ENCODE results near the gene MED25. TPM values are rescaled to one million over a fixed set of nuclear protein-coding genes. Genes with fewer than 3 reads are reported as not detected.

Gene MED25
- total and polyA plus RNA-seq, 3 experiments from 2014 or later = 23.7 to 47.2 (median 42.3) TPM

- Mint-ChIP-seq H3K9me3 (no peaks in the 10 kb centered on the region), H3K4me1 (peaks cover 13 to 23% (median 14%) of the 10 kb centered on the region in 3 donors), H3K27ac (peak overlapping the region in 7 of 8 donors; percentile 39 to 92 (median 60)), H3K36me3 (peaks cover 2 to 33% (median 5%) of the 10 kb centered on the region in 3 donors), H3K4me3 (peak overlapping the region in 2 of 7 donors; percentile 28 to 65), H3K27me3 (no peaks in the 10 kb centered on the region)
- Histone ChIP-seq H3K9me3 (ENCODE audit: low read length) (no peaks in the 10 kb centered on the region), H3K27me3 (ENCODE audit: insufficient read depth, low read length, poor library complexity, severe bottlenecking) (no peaks in the 10 kb centered on the region), H3K4me3 (ENCODE audit: low read length) (no peak overlapping the region), H3K4me1 (ENCODE audit: insufficient read depth, low read length) (peaks cover 10% of the 10 kb centered on the region), H3K36me3 (ENCODE audit: insufficient read depth, low read length) (peaks cover 9% of the 10 kb centered on the region), H3K27ac (ENCODE audit: low read depth, low read length) (no peak overlapping the region)
- no peak for DNase-seq
- CTCF ChIA-PET = interaction anchor here (1.3 kb wide), 1 partner anchor 11 kb away, joined by 3 read pairs; the partner anchor contains the start of gene MED25
- POLR2A ChIA-PET = no interaction called here
Measured at GRCh38 chr19:49807058-49807903, 10.8 kb upstream of the MED25 start.

GRCh38 chr19:49807904-49808675 is 10.0 kb upstream of the MED25 start:
- Histone ChIP-seq H3K9me3 (ENCODE audit: low read length) (no peaks in the 10 kb centered on the region), H3K27me3 (ENCODE audit: insufficient read depth, low read length, poor library complexity, severe bottlenecking) (no peaks in the 10 kb centered on the region), H3K4me3 (ENCODE audit: low read length) (no peak overlapping the region), H3K27ac (ENCODE audit: low read depth, low read length) (peak overlapping the region; percentile 51), H3K4me1 (ENCODE audit: insufficient read depth, low read length) (peaks cover 18% of the 10 kb centered on the region), H3K36me3 (ENCODE audit: insufficient read depth, low read length) (peaks cover 5% of the 10 kb centered on the region)
- CTCF ChIA-PET = interaction anchor here (1.3 kb wide), 1 partner anchor 10 kb away, joined by 3 read pairs; the partner anchor contains the start of gene MED25
- H3K27me3 Mint-ChIP-seq = no peaks in the 10 kb centered on the region
- no peaks in the 10 kb centered on the region for H3K9me3 Mint-ChIP-seq
- H3K27ac Mint-ChIP-seq = peak overlapping the region; percentile 7 to 93 (median 64)
- no peak for DNase-seq
- POLR2A ChIA-PET = interaction anchor here (0.6 kb wide), 1 partner anchor 40 kb away, joined by 3 read pairs; no protein-coding TSS in a partner anchor
- peak overlapping the region in 5 of 7 donors; percentile 42 to 90 (median 68) for H3K4me3 Mint-ChIP-seq
- peaks cover 2 to 27% (median 5%) of the 10 kb centered on the region in 3 donors for H3K36me3 Mint-ChIP-seq
- peaks cover 21 to 32% (median 23%) of the 10 kb centered on the region in 3 donors for H3K4me1 Mint-ChIP-seq

- Histone ChIP-seq H3K27me3 (ENCODE audit: insufficient read depth, low read length, poor library complexity, severe bottlenecking) (no peaks in the 10 kb centered on the region), H3K36me3 (ENCODE audit: insufficient read depth, low read length) (no peaks in the 10 kb centered on the region), H3K4me3 (ENCODE audit: low read length) (peak overlapping the region; percentile 62), H3K4me1 (ENCODE audit: insufficient read depth, low read length) (peaks cover 21% of the 10 kb centered on the region), H3K27ac (ENCODE audit: low read depth, low read length) (peak overlapping the region; percentile 51), H3K9me3 (ENCODE audit: low read length) (no peaks in the 10 kb centered on the region)
- Mint-ChIP-seq H3K36me3 (peaks cover under 1 to 24% (median 2%) of the 10 kb centered on the region in 3 donors), H3K4me3 (peak overlapping the region; percentile 81 to 92 (median 89)), H3K27me3 (no peaks in the 10 kb centered on the region), H3K27ac (peak overlapping the region; percentile 71 to 93 (median 91)), H3K4me1 (peaks cover 26 to 38% (median 29%) of the 10 kb centered on the region in 3 donors), H3K9me3 (no peaks in the 10 kb centered on the region)
- DNase-seq = peak; percentile 76 to 89 (median 79)
- CTCF ChIA-PET = no interaction called here
- POLR2A ChIA-PET = interaction anchor here (0.6 kb wide), 1 partner anchor 41 kb away, joined by 3 read pairs; no protein-coding TSS in a partner anchor
Measured at GRCh38 chr19:49808711-49809159, 9.4 kb upstream of the MED25 start.

GRCh38 chr19:49809160-49809940 is 8.7 kb upstream of the MED25 start:
- Histone ChIP-seq H3K27me3 (ENCODE audit: insufficient read depth, low read length, poor library complexity, severe bottlenecking) (no peaks in the 10 kb centered on the region), H3K4me3 (ENCODE audit: low read length) (peak overlapping the region; percentile 62), H3K36me3 (ENCODE audit: insufficient read depth, low read length) (no peaks in the 10 kb centered on the region), H3K9me3 (ENCODE audit: low read length) (no peaks in the 10 kb centered on the region), H3K4me1 (ENCODE audit: insufficient read depth, low read length) (peaks cover 25% of the 10 kb centered on the region), H3K27ac (ENCODE audit: low read depth, low read length) (peak overlapping the region; percentile 51)
- DNase-seq = peak; percentile 26 to 68 (median 41)
- no peaks in the 10 kb centered on the region for H3K27me3 Mint-ChIP-seq
- peak overlapping the region; percentile 81 to 92 (median 89) for H3K4me3 Mint-ChIP-seq
- H3K9me3 Mint-ChIP-seq = no peaks in the 10 kb centered on the region
- ChIA-PET CTCF (no interaction called here), POLR2A (no interaction called here)
- peaks cover 26 to 44% (median 35%) of the 10 kb centered on the region in 3 donors for H3K4me1 Mint-ChIP-seq
- H3K36me3 Mint-ChIP-seq = peaks cover 0 to 20% (median 2%) of the 10 kb centered on the region in 3 donors
- peak overlapping the region; percentile 72 to 93 (median 91) for H3K27ac Mint-ChIP-seq

GRCh38 chr19:49809941-49810389 is 8.1 kb upstream of the MED25 start:
- no peak for DNase-seq
- ChIA-PET POLR2A (interaction anchor here (0.5 kb wide), 1 partner anchor 64 kb away, joined by 3 read pairs; no protein-coding TSS in a partner anchor), CTCF (no interaction called here)
- no peaks in the 10 kb centered on the region for H3K27me3 ChIP-seq (ENCODE audit: insufficient read depth, low read length, poor library complexity, severe bottlenecking)
- no peaks in the 10 kb centered on the region for H3K27me3 Mint-ChIP-seq
- peak overlapping the region; percentile 48 to 90 (median 86) for H3K4me3 Mint-ChIP-seq
- peaks cover 25% of the 10 kb centered on the region for H3K4me1 ChIP-seq (ENCODE audit: insufficient read depth, low read length)
- peak overlapping the region; percentile 62 for H3K4me3 ChIP-seq (ENCODE audit: low read length)
- no peaks in the 10 kb centered on the region for H3K9me3 Mint-ChIP-seq
- no peaks in the 10 kb centered on the region for H3K9me3 ChIP-seq (ENCODE audit: low read length)
- peaks cover 28 to 47% (median 40%) of the 10 kb centered on the region in 3 donors for H3K4me1 Mint-ChIP-seq
- peak overlapping the region in 6 of 8 donors; percentile 52 to 90 (median 74) for H3K27ac Mint-ChIP-seq
- H3K27ac ChIP-seq (ENCODE audit: low read depth, low read length) = no peak overlapping the region
- peaks cover 0 to 15% (median 2%) of the 10 kb centered on the region in 3 donors for H3K36me3 Mint-ChIP-seq
- no peaks in the 10 kb centered on the region for H3K36me3 ChIP-seq (ENCODE audit: insufficient read depth, low read length)

GRCh38 chr19:49811328-49811727 is 6.8 kb upstream of the MED25 start:
- Histone ChIP-seq H3K36me3 (ENCODE audit: insufficient read depth, low read length) (no peaks in the 10 kb centered on the region), H3K4me3 (ENCODE audit: low read length) (no peak overlapping the region), H3K27ac (ENCODE audit: low read depth, low read length) (no peak overlapping the region), H3K27me3 (ENCODE audit: insufficient read depth, low read length, poor library complexity, severe bottlenecking) (no peaks in the 10 kb centered on the region), H3K4me1 (ENCODE audit: insufficient read depth, low read length) (peaks cover 25% of the 10 kb centered on the region), H3K9me3 (ENCODE audit: low read length) (no peaks in the 10 kb centered on the region)
- H3K4me1 Mint-ChIP-seq = peaks cover 28 to 47% (median 40%) of the 10 kb centered on the region in 3 donors
- ChIA-PET POLR2A (no interaction called here), CTCF (interaction anchor here (1.3 kb wide), 1 partner anchor 58 kb away, joined by 3 read pairs; no protein-coding TSS in a partner anchor)
- peak overlapping the region in 5 of 8 donors; percentile 13 to 100 (median 96) for H3K27ac Mint-ChIP-seq
- no peaks in the 10 kb centered on the region for H3K27me3 Mint-ChIP-seq
- peaks cover 0 to 9% (median under 1%) of the 10 kb centered on the region in 3 donors for H3K36me3 Mint-ChIP-seq
- H3K4me3 Mint-ChIP-seq = peak overlapping the region in 6 of 7 donors; percentile 23 to 97 (median 92)
- H3K9me3 Mint-ChIP-seq = no peaks in the 10 kb centered on the region
- DNase-seq = no peak

Data from CD8-positive, alpha-beta memory T cell (primary cell).